Measurements from ENCODE around the gene DCDC2C. TPM values are rescaled to one million over a fixed set of nuclear protein-coding genes. Genes with fewer than 3 reads are reported as not detected.
A peak's percentile ranks its signal among the peaks of the same experiment; 100 is the strongest.

DCDC2C gene
- total and polyA plus RNA-seq, 2 experiments from 2014 or later: not detected

DNA sequence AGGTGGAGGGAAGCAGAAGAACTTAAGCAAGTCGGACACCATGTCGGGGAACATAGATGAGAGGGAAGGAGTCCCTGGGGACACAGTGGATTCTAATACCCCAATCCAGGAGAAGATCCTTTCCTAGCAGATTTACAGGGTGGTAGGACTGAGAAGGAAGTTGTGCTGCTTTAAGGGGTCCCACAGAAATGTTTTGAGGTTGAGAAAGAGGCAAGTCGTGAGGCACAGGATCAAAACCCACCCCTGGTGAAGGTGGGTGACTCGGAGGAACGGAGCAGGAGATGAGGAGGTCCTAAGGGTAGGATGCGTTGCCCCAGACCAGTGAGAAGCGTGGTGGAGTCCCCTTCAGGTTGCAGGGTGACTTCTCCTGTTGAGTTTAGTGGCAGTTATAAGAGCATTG lies 32.7 kb downstream of the DCDC2C start:
- H3K27ac ChIP-seq: no peak overlapping the region
- no peaks in the 10 kb centered on the region for H4K20me1 ChIP-seq (ENCODE audit: insufficient read depth, poor library complexity, severe bottlenecking)
- H3K4me2 ChIP-seq: no peak overlapping the region
- H3K4me3 ChIP-seq: no peak overlapping the region
- H2AFZ ChIP-seq: no peak overlapping the region
- no peak for DNase-seq (ENCODE audit: low spot score)
- H3K27me3 ChIP-seq: no peaks in the 10 kb centered on the region
- H3K4me1 ChIP-seq (ENCODE audit: insufficient read depth): no peaks in the 10 kb centered on the region
- H3K9me3 ChIP-seq (ENCODE audit: low read depth): no peaks in the 10 kb centered on the region
- H3K9me2 ChIP-seq (replicated peaks; ENCODE audit: insufficient read depth): no peaks in the 10 kb centered on the region
- 75% methylated on average over 7 of the region's 7 CpGs for WGBS (ENCODE audit: low lambda C conversion rate, missing lambda C conversion rate)
- H3K36me3 ChIP-seq (replicated peaks; ENCODE audit: insufficient read depth, low read depth): no peaks in the 10 kb centered on the region
- H3K79me2 ChIP-seq: no peaks in the 10 kb centered on the region
- TF ChIP-seq EZH2phosphoT487 (IDR thresholded peaks at IDR 0.05; ENCODE audit: low read depth, severe bottlenecking, unreplicated experiment): no peak
- TF ChIP-seq, protein P1, sequence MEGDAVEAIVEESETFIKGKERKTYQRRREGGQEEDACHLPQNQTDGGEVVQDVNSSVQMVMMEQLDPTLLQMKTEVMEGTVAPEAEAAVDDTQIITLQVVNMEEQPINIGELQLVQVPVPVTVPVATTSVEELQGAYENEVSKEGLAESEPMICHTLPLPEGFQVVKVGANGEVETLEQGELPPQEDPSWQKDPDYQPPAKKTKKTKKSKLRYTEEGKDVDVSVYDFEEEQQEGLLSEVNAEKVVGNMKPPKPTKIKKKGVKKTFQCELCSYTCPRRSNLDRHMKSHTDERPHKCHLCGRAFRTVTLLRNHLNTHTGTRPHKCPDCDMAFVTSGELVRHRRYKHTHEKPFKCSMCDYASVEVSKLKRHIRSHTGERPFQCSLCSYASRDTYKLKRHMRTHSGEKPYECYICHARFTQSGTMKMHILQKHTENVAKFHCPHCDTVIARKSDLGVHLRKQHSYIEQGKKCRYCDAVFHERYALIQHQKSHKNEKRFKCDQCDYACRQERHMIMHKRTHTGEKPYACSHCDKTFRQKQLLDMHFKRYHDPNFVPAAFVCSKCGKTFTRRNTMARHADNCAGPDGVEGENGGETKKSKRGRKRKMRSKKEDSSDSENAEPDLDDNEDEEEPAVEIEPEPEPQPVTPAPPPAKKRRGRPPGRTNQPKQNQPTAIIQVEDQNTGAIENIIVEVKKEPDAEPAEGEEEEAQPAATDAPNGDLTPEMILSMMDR (IDR thresholded peaks at IDR 0.05; ENCODE audit: poor library complexity): no peak
- no peak for TF ChIP-seq EZH2 (IDR thresholded peaks at IDR 0.05; ENCODE audit: borderline replicate concordance)

DNA sequence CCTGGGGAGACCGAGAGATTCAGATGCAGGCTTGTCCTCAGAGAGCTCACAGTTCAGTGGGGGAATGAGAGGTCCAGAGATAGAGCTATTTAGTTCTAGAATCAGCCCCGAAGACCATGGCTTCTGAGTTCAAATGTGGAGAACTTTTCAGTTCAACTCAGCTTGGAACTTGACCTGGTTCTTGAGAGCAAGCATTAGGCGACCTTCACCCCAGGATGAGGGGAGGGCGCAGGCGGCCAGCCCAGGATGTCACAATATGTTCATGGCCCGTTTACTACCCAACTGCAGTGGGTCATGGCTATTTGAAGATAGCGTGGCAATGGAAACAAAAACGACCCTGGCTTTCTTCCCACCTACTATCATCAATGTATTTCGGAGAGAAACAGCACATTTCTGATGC lies 33.8 kb downstream of the DCDC2C start:
- 90% methylated on average over 9 of the region's 9 CpGs for WGBS (ENCODE audit: low lambda C conversion rate, missing lambda C conversion rate)
- H3K27ac ChIP-seq: no peak overlapping the region
- no peaks in the 10 kb centered on the region for H3K9me3 ChIP-seq (ENCODE audit: low read depth)
- H4K20me1 ChIP-seq (ENCODE audit: insufficient read depth, poor library complexity, severe bottlenecking): no peaks in the 10 kb centered on the region
- no peak for DNase-seq (ENCODE audit: low spot score)
- no peaks in the 10 kb centered on the region for H3K9me2 ChIP-seq (replicated peaks; ENCODE audit: insufficient read depth)
- no peak overlapping the region for H3K4me3 ChIP-seq
- H3K4me2 ChIP-seq: no peak overlapping the region
- H3K27me3 ChIP-seq: no peaks in the 10 kb centered on the region
- no peaks in the 10 kb centered on the region for H3K79me2 ChIP-seq
- no peak for TF ChIP-seq EZH2 (IDR thresholded peaks at IDR 0.05; ENCODE audit: borderline replicate concordance)
- TF ChIP-seq, protein P1 (IDR thresholded peaks at IDR 0.05; ENCODE audit: poor library complexity): no peak
- TF ChIP-seq EZH2phosphoT487 (IDR thresholded peaks at IDR 0.05; ENCODE audit: low read depth, severe bottlenecking, unreplicated experiment): no peak
- no peaks in the 10 kb centered on the region for H3K36me3 ChIP-seq (replicated peaks; ENCODE audit: insufficient read depth, low read depth)
- no peak overlapping the region for H2AFZ ChIP-seq
- no peaks in the 10 kb centered on the region for H3K4me1 ChIP-seq (ENCODE audit: insufficient read depth)

DNA sequence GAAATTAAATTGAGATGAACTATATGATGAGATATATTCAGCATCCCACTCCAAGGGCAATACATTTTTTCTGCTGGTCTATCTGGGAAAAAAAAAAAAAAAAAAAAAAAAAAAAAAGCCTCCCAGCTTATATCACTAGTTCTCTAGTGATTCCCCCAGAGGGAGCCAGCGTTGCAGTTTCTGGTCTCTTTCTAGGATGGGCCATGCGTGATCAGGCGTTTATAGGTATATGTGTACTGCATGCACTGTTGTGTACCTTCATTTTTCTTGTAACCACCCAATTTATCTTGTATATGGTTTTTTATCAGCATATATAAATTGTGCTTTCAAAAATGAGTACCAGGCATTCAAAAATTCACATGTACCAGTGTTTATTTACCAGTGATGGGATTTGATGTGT lies 35.1 kb downstream of the DCDC2C start:
- Histone ChIP-seq H3K79me2 (no peaks in the 10 kb centered on the region), H4K20me1 (ENCODE audit: insufficient read depth, poor library complexity, severe bottlenecking) (no peaks in the 10 kb centered on the region), H3K9me3 (ENCODE audit: low read depth) (no peaks in the 10 kb centered on the region), H3K9me2 (replicated peaks; ENCODE audit: insufficient read depth) (no peaks in the 10 kb centered on the region), H3K4me2 (no peak overlapping the region), H3K4me3 (no peak overlapping the region), H3K27ac (no peak overlapping the region), H3K4me1 (ENCODE audit: insufficient read depth) (no peaks in the 10 kb centered on the region), H3K36me3 (replicated peaks; ENCODE audit: insufficient read depth, low read depth) (no peaks in the 10 kb centered on the region), H3K27me3 (no peaks in the 10 kb centered on the region), H2AFZ (no peak overlapping the region)
- TF ChIP-seq, protein P1 (IDR thresholded peaks at IDR 0.05; ENCODE audit: poor library complexity): peak; percentile 39
- no peak for TF ChIP-seq EZH2phosphoT487 (IDR thresholded peaks at IDR 0.05; ENCODE audit: low read depth, severe bottlenecking, unreplicated experiment)
- DNase-seq (ENCODE audit: low spot score): peak; percentile 59
- WGBS (ENCODE audit: low lambda C conversion rate, missing lambda C conversion rate): 36% methylated on average over 3 of the region's 3 CpGs

DNA sequence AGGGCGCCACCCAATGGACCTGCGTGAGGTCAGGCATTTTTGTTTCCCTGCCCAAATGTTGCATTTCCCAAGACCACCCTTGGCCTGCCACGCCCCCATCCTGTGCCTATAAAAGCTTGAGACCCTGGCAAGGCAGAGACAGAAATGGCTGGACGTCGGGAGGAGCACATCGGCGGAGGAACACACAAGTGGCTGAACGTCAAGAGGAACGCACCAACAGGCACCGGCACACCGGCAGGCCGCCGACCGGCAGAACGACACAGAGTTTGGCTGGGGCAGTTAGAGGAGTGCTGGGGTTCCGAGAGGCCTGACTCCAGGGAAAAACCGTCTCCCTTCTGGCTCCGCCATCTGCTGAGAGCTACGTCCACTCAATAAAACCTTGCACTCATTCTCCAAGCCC lies 35.9 kb downstream of the DCDC2C start:
- TF ChIP-seq EZH2 (IDR thresholded peaks at IDR 0.05; ENCODE audit: borderline replicate concordance) (no peak), EZH2phosphoT487 (IDR thresholded peaks at IDR 0.05; ENCODE audit: low read depth, severe bottlenecking, unreplicated experiment) (no peak)
- TF ChIP-seq, protein P1 (IDR thresholded peaks at IDR 0.05; ENCODE audit: poor library complexity): no peak
- Histone ChIP-seq H3K27me3 (no peaks in the 10 kb centered on the region), H4K20me1 (ENCODE audit: insufficient read depth, poor library complexity, severe bottlenecking) (no peaks in the 10 kb centered on the region), H3K9me2 (replicated peaks; ENCODE audit: insufficient read depth) (no peaks in the 10 kb centered on the region), H3K4me2 (no peak overlapping the region), H3K4me1 (ENCODE audit: insufficient read depth) (no peaks in the 10 kb centered on the region), H2AFZ (no peak overlapping the region), H3K27ac (no peak overlapping the region), H3K9me3 (ENCODE audit: low read depth) (no peaks in the 10 kb centered on the region), H3K79me2 (no peaks in the 10 kb centered on the region), H3K4me3 (no peak overlapping the region), H3K36me3 (replicated peaks; ENCODE audit: insufficient read depth, low read depth) (no peaks in the 10 kb centered on the region)
- no peak for DNase-seq (ENCODE audit: low spot score)
- 95% methylated on average over 19 of the region's 19 CpGs for WGBS (ENCODE audit: low lambda C conversion rate, missing lambda C conversion rate)
